ENCODE measurements around the gene CEP250. TPM values are rescaled to one million over a fixed set of nuclear protein-coding genes. Genes with fewer than 3 reads are reported as not detected.
"Not testable (repeated sequence)": the region's sequence is repeated elsewhere in the genome, so short reads cannot be mapped to it uniquely, and the experiment has no call there.

CEP250 gene
- total RNA-seq, 1 experiment from 2014 or later, result 56.6 TPM

DNA sequence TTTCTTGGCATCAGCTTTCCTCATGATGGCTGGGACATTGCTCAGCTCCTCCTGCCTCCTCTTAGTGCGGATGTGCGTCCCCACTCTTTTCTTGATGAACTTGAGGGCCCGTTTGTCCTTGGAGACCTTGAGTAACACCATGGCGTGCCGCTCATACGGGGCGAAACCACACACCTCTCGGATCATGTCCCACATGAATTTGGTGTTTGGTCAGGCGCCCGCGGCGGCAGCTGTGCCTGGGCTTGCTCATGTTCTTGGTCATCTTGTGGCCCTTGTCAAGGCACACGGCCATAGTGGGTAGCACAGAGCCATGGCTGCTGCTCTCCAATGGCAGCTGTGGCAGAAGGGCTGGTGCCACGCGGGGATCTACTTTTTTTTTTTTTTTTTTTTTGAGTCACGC lies 89.0 kb downstream of the CEP250 start:
- CTCF ChIA-PET, result no interaction called here
- Histone ChIP-seq H3K4me3 (ENCODE audit: low read depth, low read length, poor library complexity, severe bottlenecking) (no peak overlapping the region), H3K4me1 (ENCODE audit: insufficient read depth, low read length, poor library complexity, severe bottlenecking) (peaks cover 7% of the 10 kb centered on the region), H3K27ac (ENCODE audit: low read depth, low read length, poor library complexity, severe bottlenecking) (no peak overlapping the region), H3K36me3 (ENCODE audit: insufficient read depth, low read length, poor library complexity, severe bottlenecking) (peaks cover 36% of the 10 kb centered on the region), H3K27me3 (replicated peaks; ENCODE audit: insufficient read depth, low read depth, low read length, poor library complexity) (no peaks in the 10 kb centered on the region), H3K9me3 (ENCODE audit: low read depth, low read length, poor library complexity, severe bottlenecking) (no peaks in the 10 kb centered on the region)
- BruUV-seq (replicated peaks), result no TSS peak
- POLR2A ChIA-PET (ENCODE audit: low non-redundant PET), result no interaction called here
- intact Hi-C loops (cut with micrococcal nuclease; ENCODE audit: unreplicated experiment), result no loop called here
- DNase-seq (ENCODE audit: low spot score), result no peak
- TF ChIP-seq CTCF (conservative IDR thresholded peaks at IDR 0.05; ENCODE audit: low read depth, low read length) (no peak), EZH2 (IDR thresholded peaks at IDR 0.05; ENCODE audit: borderline replicate concordance, low read depth, low read length, poor library complexity, severe bottlenecking) (no peak)

- H3K4me3 ChIP-seq (ENCODE audit: low read depth, low read length, poor library complexity, severe bottlenecking); POLR2A ChIA-PET (ENCODE audit: low non-redundant PET); H3K27ac ChIP-seq (ENCODE audit: low read depth, low read length, poor library complexity, severe bottlenecking); H3K4me1 ChIP-seq (ENCODE audit: insufficient read depth, low read length, poor library complexity, severe bottlenecking); H3K27me3 ChIP-seq (replicated peaks; ENCODE audit: insufficient read depth, low read depth, low read length, poor library complexity); intact Hi-C loops (cut with micrococcal nuclease; ENCODE audit: unreplicated experiment); BruUV-seq (replicated peaks); H3K9me3 ChIP-seq (ENCODE audit: low read depth, low read length, poor library complexity, severe bottlenecking); CTCF ChIA-PET: not testable (repeated sequence)
- H3K36me3 ChIP-seq (ENCODE audit: insufficient read depth, low read length, poor library complexity, severe bottlenecking), result peaks cover 37% of the 10 kb centered on the region
- peak; percentile 49 for DNase-seq (ENCODE audit: low spot score)
Measured at GRCh38 chr20:35544941-35545340, 89.5 kb downstream of the CEP250 start.

- Histone ChIP-seq H3K4me1 (ENCODE audit: insufficient read depth, low read length, poor library complexity, severe bottlenecking) (peaks cover 7% of the 10 kb centered on the region), H3K9me3 (ENCODE audit: low read depth, low read length, poor library complexity, severe bottlenecking) (no peaks in the 10 kb centered on the region), H3K27me3 (replicated peaks; ENCODE audit: insufficient read depth, low read depth, low read length, poor library complexity) (no peaks in the 10 kb centered on the region), H3K27ac (ENCODE audit: low read depth, low read length, poor library complexity, severe bottlenecking) (no peak overlapping the region), H3K36me3 (ENCODE audit: insufficient read depth, low read length, poor library complexity, severe bottlenecking) (peaks cover 43% of the 10 kb centered on the region), H3K4me3 (ENCODE audit: low read depth, low read length, poor library complexity, severe bottlenecking) (no peak overlapping the region)
- POLR2A ChIA-PET (ENCODE audit: low non-redundant PET), result no interaction called here
- CTCF ChIA-PET, result interaction anchor here (0.6 kb wide), 1 partner anchor 26 kb away, joined by 21 read pairs; no protein-coding TSS in a partner anchor
- TF ChIP-seq EZH2 (IDR thresholded peaks at IDR 0.05; ENCODE audit: borderline replicate concordance, low read depth, low read length, poor library complexity, severe bottlenecking) (no peak), CTCF (conservative IDR thresholded peaks at IDR 0.05; ENCODE audit: low read depth, low read length) (no peak)
- DNase-seq (ENCODE audit: low spot score), result no peak
- BruUV-seq (replicated peaks), result no TSS peak
- intact Hi-C loops (cut with micrococcal nuclease; ENCODE audit: unreplicated experiment), result no loop called here
Measured at GRCh38 chr20:35546127-35546526, 90.7 kb downstream of the CEP250 start.

- H3K36me3 ChIP-seq (ENCODE audit: insufficient read depth, low read length, poor library complexity, severe bottlenecking), result peaks cover 43% of the 10 kb centered on the region
- CTCF ChIA-PET, result no interaction called here
- intact Hi-C loops (cut with micrococcal nuclease; ENCODE audit: unreplicated experiment), result no loop called here
Measured at GRCh38 chr20:35547329-35547728, 91.9 kb downstream of the CEP250 start.

More at GRCh38 chr20:35547329-35547728, 91.9 kb downstream of the CEP250 start:
- TF ChIP-seq EZH2 (IDR thresholded peaks at IDR 0.05; ENCODE audit: borderline replicate concordance, low read depth, low read length, poor library complexity, severe bottlenecking) (no peak), CTCF (conservative IDR thresholded peaks at IDR 0.05; ENCODE audit: low read depth, low read length) (no peak)
- no TSS peak for BruUV-seq (replicated peaks)
- Histone ChIP-seq H3K27me3 (replicated peaks; ENCODE audit: insufficient read depth, low read depth, low read length, poor library complexity) (no peaks in the 10 kb centered on the region), H3K4me3 (ENCODE audit: low read depth, low read length, poor library complexity, severe bottlenecking) (no peak overlapping the region), H3K27ac (ENCODE audit: low read depth, low read length, poor library complexity, severe bottlenecking) (no peak overlapping the region), H3K9me3 (ENCODE audit: low read depth, low read length, poor library complexity, severe bottlenecking) (no peaks in the 10 kb centered on the region), H3K4me1 (ENCODE audit: insufficient read depth, low read length, poor library complexity, severe bottlenecking) (peaks cover 7% of the 10 kb centered on the region)
- POLR2A ChIA-PET (ENCODE audit: low non-redundant PET), result no interaction called here
- DNase-seq (ENCODE audit: low spot score), result no peak

Measured in A673 (cell line).